Gastrocnemius medialis (tissue), 4 donors: Measurements from ENCODE around the gene C3orf62. TPM values are rescaled to one million over a fixed set of nuclear protein-coding genes. Genes with fewer than 3 reads are reported as not detected.

Source experiments
- ATAC-seq, 2 donors: fragments of 150-250 bp; one replicate each; pipeline ENCODE4 v1.9.1; 2016
- DNase-seq, 2 donors: peaks; one replicate each; pipeline ENCODE4 v3.0.0-alpha.2; 2019
- H3K27ac ChIP-seq, 4 donors: fragments of 200-600 bp; sonication (generic); 1 replicate in 1 of 4; 2 replicates in 3 of 4; pipeline ENCODE4 v1.5.1; 2016 to 2018; ENCODE audit warnings: mild to moderate bottlenecking in 2 of 4, moderate library complexity in 1 of 4
- H3K27me3 ChIP-seq, 3 donors: fragments of 200-600 bp; sonication (generic) in 2 of 3; 1 replicate in 1 of 3; 2 replicates in 2 of 3; pipeline versions ENCODE4 v1.5.1 to v1.6.0; 2016 to 2019; ENCODE audit warnings: mild to moderate bottlenecking in 1 of 3, moderate library complexity in 1 of 3
- H3K36me3 ChIP-seq, 2 donors: fragments of 200-600 bp; sonication (generic) in 1 of 2; one replicate each; pipeline ENCODE4 v1.5.1; 2017 to 2018
- H3K4me1 ChIP-seq, 2 donors: fragments of 200-600 bp; sonication (generic) in 1 of 2; one replicate each; pipeline ENCODE4 v1.5.1; 2016 to 2017; ENCODE audit warnings: mild to moderate bottlenecking in 2 of 2
- H3K4me3 ChIP-seq, 4 donors: fragments of 200-600 bp; sonication (generic) in 3 of 4; 1 replicate in 1 of 4; 2 replicates in 3 of 4; pipeline ENCODE4 v1.5.1; 2016 to 2019; ENCODE audit warnings: mild to moderate bottlenecking in 2 of 4
- H3K9me3 ChIP-seq, 3 donors: fragments of 200-600 bp; sonication (generic) in 2 of 3; 1 replicate in 1 of 3; 2 replicates in 2 of 3; pipeline ENCODE4 v1.5.1; 2016 to 2019
- CTCF ChIP-seq, 5 experiments: fragments of 450-650 bp in 3 of 5; fragments of 200-600 bp in 2 of 5; sonication (generic) in 2 of 5; IDR thresholded peaks in 4 of 5; conservative IDR thresholded peaks in 1 of 5; 1 replicate in 4 of 5; 2 replicates in 1 of 5; pipeline ENCODE4 v1.5.1; 2016 to 2019; ENCODE audit warnings: antibody characterized with exemption in 5 of 5, mild to moderate bottlenecking in 3 of 5, moderate library complexity in 3 of 5
- POLR2A ChIP-seq, 2 donors: fragments of 450-650 bp; IDR thresholded peaks; one replicate each; pipeline ENCODE4 v1.6.1; 2017; ENCODE audit warnings: antibody characterized with exemption in 2 of 2, mild to moderate bottlenecking in 2 of 2, moderate library complexity in 2 of 2
- in situ Hi-C, 4 donors: fragments of 200-750 bp; cut with MboI; loops; one replicate each; pipeline versions ENCODE4 v1.15.0 to v1.8.0; 2017; ENCODE audit warnings: low sequenced_read_pairs in 4 of 4
- intact Hi-C: fragments of 100-400 bp; cut with DNase I; formaldehyde crosslinking; loops from one replicate; pipeline ENCODE4 v1.15.1; 2023; ENCODE audit warnings: low total_unique reads
- total RNA-seq, 4 donors: library from RNA; depleted of rRNA; stranded (reverse); fragments of >200 nt; gene quantifications; one replicate each; pipeline versions ENCODE4 v1.1.0 to v1.2.3, GENCODE V29; 2016

Gene C3orf62
- total RNA-seq, 4 donors from 2014 or later = 0.78 to 1.9 (median 1.3) TPM

GRCh38 chr3:49257187-49257586 lies 19.8 kb downstream of the C3orf62 start:
- DNase-seq (no peak), ATAC-seq (peak in 1 of 2 donors; percentile 6)
- Histone ChIP-seq H3K27me3 (no peaks in the 10 kb centered on the region), H3K4me1 (no peaks in the 10 kb centered on the region), H3K36me3 (no peaks in the 10 kb centered on the region), H3K27ac (no peak overlapping the region), H3K9me3 (no peaks in the 10 kb centered on the region), H3K4me3 (no peak overlapping the region)
- in situ Hi-C loops = no loop called here
- intact Hi-C loops = no loop called here
- TF ChIP-seq POLR2A (IDR thresholded peaks at IDR 0.05) = no peak
- no peak for TF ChIP-seq CTCF (IDR thresholded peaks at IDR 0.05 in 4 of 5, conservative IDR thresholded peaks at IDR 0.05 in 1 of 5)

- intact Hi-C loops (no loop called here), in situ Hi-C loops (no loop called here)
- Histone ChIP-seq H3K27me3 (no peaks in the 10 kb centered on the region), H3K9me3 (no peaks in the 10 kb centered on the region), H3K4me1 (no peaks in the 10 kb centered on the region), H3K4me3 (no peak overlapping the region), H3K27ac (no peak overlapping the region), H3K36me3 (no peaks in the 10 kb centered on the region)
- DNase-seq (no peak), ATAC-seq (no peak)
- TF ChIP-seq POLR2A (IDR thresholded peaks at IDR 0.05) (no peak), CTCF (IDR thresholded peaks at IDR 0.05 in 4 of 5, conservative IDR thresholded peaks at IDR 0.05 in 1 of 5) (no peak)
Measured at GRCh38 chr3:49255718-49256511, 21.1 kb downstream of the C3orf62 start.

GRCh38 chr3:49255112-49255511 lies 21.9 kb downstream of the C3orf62 start:
- TF ChIP-seq CTCF (IDR thresholded peaks at IDR 0.05 in 4 of 5, conservative IDR thresholded peaks at IDR 0.05 in 1 of 5) (no peak), POLR2A (IDR thresholded peaks at IDR 0.05) (no peak)
- H3K4me3 ChIP-seq = no peak overlapping the region
- H3K9me3 ChIP-seq = no peaks in the 10 kb centered on the region
- H3K36me3 ChIP-seq = no peaks in the 10 kb centered on the region
- in situ Hi-C loops (no loop called here), intact Hi-C loops (no loop called here)
- H3K27me3 ChIP-seq = no peaks in the 10 kb centered on the region
- no peak overlapping the region for H3K27ac ChIP-seq
- no peak for ATAC-seq
- DNase-seq = no peak
- no peaks in the 10 kb centered on the region for H3K4me1 ChIP-seq

- no peak for ATAC-seq
- DNase-seq = no peak
Measured at GRCh38 chr3:49253512-49253911, 23.5 kb downstream of the C3orf62 start.

More at GRCh38 chr3:49253512-49253911, 23.5 kb downstream of the C3orf62 start:
- Histone ChIP-seq H3K4me3 (no peak overlapping the region), H3K27me3 (no peaks in the 10 kb centered on the region), H3K9me3 (no peaks in the 10 kb centered on the region), H3K27ac (no peak overlapping the region), H3K36me3 (no peaks in the 10 kb centered on the region), H3K4me1 (peaks cover 4 to 5% of the 10 kb centered on the region in 2 donors)
- in situ Hi-C loops = no loop called here
- intact Hi-C loops = no loop called here
- TF ChIP-seq CTCF (IDR thresholded peaks at IDR 0.05 in 4 of 5, conservative IDR thresholded peaks at IDR 0.05 in 1 of 5) (no peak), POLR2A (IDR thresholded peaks at IDR 0.05) (no peak)
